HG03097 (cell line): Measurements from ENCODE around the gene PMM1.
"Not testable (repeated sequence)": the region's sequence is repeated elsewhere in the genome, so short reads cannot be mapped to it uniquely, and the experiment has no call there.

Experiments used
- ATAC-seq: cut with Tn5 transposase; IDR thresholded peaks from one replicate; pipeline ENCODE4 v1.9.1; 2021; ENCODE audit not compliant: unreplicated experiment, low FRiP score

PMM1 gene

DNA sequence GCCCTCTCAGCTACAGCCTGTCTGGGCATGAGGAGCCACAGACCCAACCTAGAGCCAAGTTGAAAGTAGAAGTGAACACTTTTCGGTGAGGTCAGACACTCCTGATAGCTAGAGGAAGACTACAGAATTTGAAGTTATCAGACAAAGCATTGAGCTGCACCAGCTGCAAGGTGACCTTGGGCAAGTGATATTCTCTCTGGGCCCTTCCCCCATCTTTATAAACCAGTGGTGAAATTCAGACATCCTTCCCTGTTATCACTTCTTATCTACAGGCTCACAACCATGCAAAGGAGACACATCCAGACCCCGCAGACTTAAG is 8.0 kb upstream of the PMM1 start:
- ATAC-seq = no peak

DNA sequence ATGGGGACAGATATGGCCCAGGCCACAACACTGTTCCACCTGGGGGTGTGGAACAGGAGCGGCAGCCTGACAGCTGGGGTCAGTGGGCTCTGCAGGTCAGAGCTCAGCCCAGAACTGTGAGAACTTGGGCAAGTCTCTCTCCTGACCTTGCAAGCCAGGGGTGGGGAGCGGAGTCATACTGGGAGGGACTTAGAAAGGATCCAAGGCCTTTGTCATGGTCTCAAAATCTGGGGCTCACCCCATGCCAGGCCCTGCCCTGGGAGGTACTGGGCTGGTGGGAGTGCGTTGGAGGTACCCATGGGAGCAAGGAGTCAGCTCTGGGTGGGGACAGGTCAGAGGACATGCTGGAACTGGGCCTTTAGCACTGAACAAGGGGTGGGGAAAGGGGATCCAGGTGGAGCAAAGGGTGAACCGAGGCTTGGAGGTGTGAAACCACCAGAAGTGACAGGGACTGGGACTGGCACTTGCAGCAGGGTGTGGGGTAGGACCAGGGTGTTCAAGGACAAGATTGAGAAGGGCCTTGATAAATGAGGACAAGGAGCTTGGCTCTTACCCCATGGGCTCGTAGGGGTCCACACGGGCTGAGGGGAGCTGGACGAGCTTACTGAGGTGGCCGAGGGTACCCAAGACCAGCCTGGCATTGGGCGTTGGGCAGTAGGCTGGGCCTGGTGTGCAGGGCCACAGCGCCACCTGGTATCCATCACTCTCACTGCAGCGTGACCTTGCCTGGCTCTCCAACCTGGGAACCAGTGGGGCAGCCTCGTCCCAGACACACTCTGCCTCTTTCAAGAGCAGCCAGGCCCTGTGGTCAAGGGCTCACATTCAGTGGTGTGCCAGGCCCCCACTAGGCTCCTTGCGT is 7.4 kb upstream of the PMM1 start:
- no peak for ATAC-seq

DNA sequence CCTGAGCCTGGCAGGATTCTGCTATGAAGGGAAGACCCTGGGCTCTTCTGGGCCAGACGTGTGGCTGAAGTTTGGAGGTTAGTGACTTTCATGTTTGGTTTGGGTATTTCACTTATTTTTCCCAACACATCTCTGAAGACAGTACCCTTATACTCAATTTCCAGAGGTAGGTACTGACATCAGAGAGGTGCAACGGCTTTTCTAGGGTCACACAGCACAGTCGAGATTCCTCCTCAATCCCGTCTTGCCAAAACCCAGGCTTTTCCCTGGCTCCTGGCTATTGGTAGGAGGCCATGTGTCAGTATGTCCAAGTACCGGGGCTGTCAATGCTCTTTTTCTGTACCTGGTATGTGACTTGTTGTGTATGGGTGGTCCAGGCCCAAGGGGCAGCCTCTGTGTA is 6.1 kb upstream of the PMM1 start:
- no peak for ATAC-seq

GRCh38 chr22:41593336-41593960 is 3.8 kb upstream of the PMM1 start:
- not testable (repeated sequence) for ATAC-seq

DNA sequence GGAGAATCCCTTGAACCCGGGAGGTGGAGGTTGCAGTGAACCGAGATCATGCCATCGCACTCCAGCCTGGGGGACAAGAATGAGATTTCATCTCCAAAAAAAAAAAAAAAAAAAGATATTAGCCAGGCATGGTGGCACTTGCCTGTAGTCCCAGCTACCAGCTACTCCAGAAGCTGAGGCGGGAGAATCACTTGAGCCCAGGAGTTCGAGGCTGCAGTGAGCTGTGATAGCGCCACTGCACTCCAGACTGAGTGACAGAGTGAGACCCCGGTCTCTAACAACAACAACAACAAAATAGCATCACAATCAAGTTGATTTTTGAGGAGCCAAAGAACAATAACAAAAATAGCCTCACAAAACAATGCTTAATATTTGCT is 2.3 kb downstream of the PMM1 start:
- ATAC-seq = no peak

DNA sequence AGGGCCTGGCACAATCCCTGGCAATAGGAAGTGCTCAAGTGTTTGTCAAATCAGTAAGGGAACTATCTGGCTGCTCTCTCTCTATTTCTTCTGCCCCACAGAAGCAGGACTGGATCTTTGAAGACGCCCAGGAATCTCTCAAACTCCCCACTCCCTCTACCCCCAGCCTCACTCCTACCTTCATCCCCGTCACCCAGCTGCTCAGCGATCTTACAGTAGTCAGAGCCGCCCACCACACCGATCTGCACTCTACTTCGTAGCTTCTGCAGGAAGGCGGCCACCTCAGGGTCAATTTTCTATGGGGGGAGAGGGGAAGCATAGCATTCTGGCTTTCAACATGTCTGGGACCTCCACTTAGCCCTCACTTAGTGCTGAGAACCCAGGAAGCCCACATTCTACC is 3.7 kb downstream of the PMM1 start:
- no peak for ATAC-seq

DNA sequence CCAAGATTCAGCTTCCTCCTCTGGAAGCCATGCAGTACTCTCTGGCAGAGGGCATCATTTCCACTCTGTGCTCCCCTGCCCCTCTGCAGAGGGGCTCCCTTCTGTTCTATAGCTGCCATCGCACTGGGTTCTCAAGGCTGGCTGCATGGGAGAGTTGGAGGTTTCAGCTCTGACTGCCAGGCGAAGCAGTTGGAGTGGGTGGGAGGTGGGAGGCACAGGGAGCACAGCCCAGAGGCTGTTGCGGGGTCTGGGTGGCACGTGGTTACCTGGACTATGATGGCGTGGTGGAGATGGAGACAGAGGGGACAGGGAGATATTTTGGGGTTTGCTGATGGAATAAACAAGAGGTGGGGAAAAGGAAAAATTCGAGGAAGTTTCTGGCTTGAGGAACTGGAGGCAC is 4.8 kb downstream of the PMM1 start:
- ATAC-seq = no peak

DNA sequence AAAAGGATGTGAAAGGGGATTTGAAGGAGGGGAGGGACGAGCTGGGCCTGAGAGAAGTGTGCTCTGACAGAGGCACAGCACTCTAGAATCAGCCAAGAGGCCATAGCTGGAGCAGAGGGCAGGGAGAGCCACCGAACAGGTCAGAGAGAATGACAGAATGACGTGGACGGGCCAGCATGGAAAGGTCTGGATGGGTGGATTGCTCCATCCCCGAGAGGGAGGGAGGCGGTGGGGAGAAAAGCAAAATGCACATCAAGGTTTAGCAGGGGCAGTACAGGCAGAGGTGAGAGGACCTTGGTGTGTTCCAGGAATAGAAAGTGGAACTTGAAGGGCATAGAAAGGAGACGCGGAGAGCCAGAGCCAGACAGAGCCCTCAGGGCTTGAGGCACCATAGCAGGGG is 6.9 kb downstream of the PMM1 start:
- ATAC-seq = no peak

DNA sequence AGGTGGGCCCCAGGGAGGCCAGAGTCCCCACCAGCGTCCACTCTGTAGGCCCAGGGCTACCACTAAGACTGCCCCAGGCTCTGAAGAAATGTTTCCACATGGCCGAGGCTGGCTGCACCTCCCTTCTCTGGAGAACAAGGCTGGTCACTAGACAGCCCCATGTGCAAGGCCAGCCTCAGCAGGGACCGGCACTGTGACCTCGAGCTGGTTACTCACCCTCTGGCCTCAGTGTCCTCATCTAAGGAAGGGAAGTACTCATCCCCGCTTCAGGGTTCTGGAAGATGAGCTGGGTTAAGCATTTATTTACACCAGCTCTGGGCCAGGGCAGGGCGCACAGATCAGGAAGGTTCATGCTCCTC is 9.7 kb downstream of the PMM1 start:
- no peak for ATAC-seq

DNA sequence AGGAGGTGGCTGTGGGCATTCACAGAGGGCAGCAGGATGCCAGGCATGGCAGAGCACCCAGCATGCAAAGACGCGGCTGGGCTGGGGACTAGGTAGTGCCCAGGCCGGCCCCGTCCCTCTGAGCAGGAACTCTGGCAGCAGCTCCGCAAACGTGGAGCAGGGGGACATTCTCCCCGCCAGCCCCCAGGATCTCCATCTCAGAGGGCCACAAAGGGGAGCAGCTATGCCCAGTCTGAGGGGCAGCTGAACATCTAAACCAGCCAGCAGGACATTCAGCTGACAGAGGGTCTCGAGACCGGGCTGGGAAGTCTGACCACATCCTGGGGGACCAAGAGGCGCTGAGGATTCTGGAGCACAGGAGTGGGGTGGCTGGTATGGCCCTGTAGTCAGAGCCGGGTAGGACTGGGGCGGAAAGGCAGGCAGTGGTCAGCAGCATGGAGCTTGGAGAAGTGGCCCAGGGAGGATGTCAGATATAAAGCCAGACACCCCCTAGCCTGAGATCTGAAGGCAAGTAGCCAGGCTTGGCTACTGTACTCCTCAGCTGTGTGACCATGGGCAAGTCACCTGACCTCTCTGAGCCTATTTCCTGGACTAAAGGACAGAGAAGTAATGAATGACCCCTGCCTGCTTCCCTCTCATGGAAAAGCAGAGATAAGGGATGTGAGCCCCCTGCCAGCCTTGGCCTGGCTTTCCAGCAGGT is 10.2 kb downstream of the PMM1 start:
- no peak for ATAC-seq

GRCh38 chr22:41578818-41579217 is 10.8 kb downstream of the PMM1 start:
- ATAC-seq = no peak

- ATAC-seq = no peak
Observed at GRCh38 chr22:41578114-41578513, 11.5 kb downstream of the PMM1 start.

- no peak for ATAC-seq
Observed at GRCh38 chr22:41576877-41577276, 12.8 kb downstream of the PMM1 start.

- no peak for ATAC-seq
Observed at GRCh38 chr22:41575533-41575932, 14.1 kb downstream of the PMM1 start.

GRCh38 chr22:41574847-41575381 is 14.7 kb downstream of the PMM1 start:
- no peak for ATAC-seq

- ATAC-seq = no peak
Observed at GRCh38 chr22:41573677-41574076, 16.0 kb downstream of the PMM1 start.

GRCh38 chr22:41572305-41572704 is 17.3 kb downstream of the PMM1 start:
- not testable (repeated sequence) for ATAC-seq

GRCh38 chr22:41571786-41572185 is 17.9 kb downstream of the PMM1 start:
- ATAC-seq = no peak

GRCh38 chr22:41570221-41570620 is 19.4 kb downstream of the PMM1 start:
- ATAC-seq = no peak

DNA sequence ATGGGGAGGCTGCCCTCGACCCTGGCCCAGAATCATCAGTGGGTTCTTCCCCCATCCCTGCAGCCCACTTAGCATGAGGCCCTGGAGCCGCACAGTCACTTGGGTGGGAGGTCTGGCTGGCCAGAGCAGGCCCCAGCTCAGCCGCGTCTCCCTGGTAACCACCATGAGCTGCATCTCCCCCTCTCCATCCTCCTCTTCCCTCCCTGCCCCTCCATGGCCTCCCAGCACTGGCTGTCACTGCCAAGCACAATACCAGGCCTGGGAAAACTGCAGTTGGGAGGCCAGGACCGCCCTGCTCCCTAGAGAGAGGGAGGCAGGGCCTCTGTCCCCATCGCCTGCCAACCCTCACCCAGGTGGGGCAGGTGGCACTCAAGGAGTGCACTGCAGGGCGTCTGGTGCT is 20.8 kb downstream of the PMM1 start:
- ATAC-seq = no peak

DNA sequence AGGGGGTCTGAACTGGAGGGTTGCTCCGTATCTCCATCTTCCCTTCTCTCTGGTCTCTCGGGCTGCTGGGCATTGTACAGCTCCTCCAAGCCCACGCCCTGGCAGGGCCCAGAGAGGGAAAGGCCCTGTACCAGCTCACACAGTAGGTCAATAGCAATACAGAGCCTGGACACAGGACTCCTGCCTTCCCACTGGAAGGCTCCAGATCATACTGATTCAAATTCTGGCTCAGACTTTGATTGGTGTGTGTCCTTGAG is 22.2 kb downstream of the PMM1 start:
- no peak for ATAC-seq
